Lower leg skin (tissue), 3 donors: ENCODE data around the gene SRCAP.
A peak's percentile ranks its signal among the peaks of the same experiment; 100 is the strongest.

Experiments used
- POLR2A ChIP-seq, 2 donors: fragments of 450-650 bp; IDR thresholded peaks; one replicate each; pipeline ENCODE4 v1.6.1; 2016 to 2017; ENCODE audit warnings: antibody characterized with exemption in 2 of 2, mild to moderate bottlenecking in 1 of 2, moderate library complexity in 1 of 2
- TF ChIP-seq, protein P1 (sequence below), 3 donors: fragments of 450-650 bp; IDR thresholded peaks; one replicate each; pipeline ENCODE4 v1.5.1; 2016; ENCODE audit warnings: antibody characterized with exemption in 3 of 3, mild to moderate bottlenecking in 3 of 3, moderate library complexity in 2 of 3

GRCh38 chr16:30657866-30658730 lies 40.9 kb upstream of the SRCAP start, which contains the start of gene FBRS:
- TF ChIP-seq, protein P1, sequence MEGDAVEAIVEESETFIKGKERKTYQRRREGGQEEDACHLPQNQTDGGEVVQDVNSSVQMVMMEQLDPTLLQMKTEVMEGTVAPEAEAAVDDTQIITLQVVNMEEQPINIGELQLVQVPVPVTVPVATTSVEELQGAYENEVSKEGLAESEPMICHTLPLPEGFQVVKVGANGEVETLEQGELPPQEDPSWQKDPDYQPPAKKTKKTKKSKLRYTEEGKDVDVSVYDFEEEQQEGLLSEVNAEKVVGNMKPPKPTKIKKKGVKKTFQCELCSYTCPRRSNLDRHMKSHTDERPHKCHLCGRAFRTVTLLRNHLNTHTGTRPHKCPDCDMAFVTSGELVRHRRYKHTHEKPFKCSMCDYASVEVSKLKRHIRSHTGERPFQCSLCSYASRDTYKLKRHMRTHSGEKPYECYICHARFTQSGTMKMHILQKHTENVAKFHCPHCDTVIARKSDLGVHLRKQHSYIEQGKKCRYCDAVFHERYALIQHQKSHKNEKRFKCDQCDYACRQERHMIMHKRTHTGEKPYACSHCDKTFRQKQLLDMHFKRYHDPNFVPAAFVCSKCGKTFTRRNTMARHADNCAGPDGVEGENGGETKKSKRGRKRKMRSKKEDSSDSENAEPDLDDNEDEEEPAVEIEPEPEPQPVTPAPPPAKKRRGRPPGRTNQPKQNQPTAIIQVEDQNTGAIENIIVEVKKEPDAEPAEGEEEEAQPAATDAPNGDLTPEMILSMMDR (IDR thresholded peaks at IDR 0.05) = peak in 1 of 3 donors; percentile 100
- peak in 1 of 2 donors; percentile 77 for TF ChIP-seq POLR2A (IDR thresholded peaks at IDR 0.05)
